ENCODE results near the gene MITF. TPM values are rescaled to one million over a fixed set of nuclear protein-coding genes. Genes with fewer than 3 reads are reported as not detected.

Gene MITF
- total and polyA plus RNA-seq, 7 donors, result 11.8 to 98.1 (median 49.9) TPM

DNA sequence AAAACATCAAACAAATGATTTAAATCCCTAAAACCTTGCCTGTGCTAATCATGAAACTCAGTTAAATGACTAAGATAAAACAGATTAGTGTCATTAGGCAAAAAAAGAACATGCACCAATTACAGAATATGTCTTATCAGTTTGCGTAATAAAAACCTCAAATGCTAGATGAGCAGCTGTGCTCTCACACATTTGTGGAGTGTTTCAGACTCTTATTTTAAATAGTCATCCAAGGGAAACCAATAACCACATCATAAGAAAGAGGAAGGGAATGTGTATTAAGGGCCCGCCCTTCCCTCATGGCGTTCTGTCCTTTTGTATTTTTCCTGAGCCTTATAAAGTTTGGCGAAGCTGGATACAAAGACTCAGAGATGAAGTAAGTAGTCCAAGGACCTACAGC lies 266.8 kb downstream of the MITF start:
- WGBS, 3 donors, result 88 to 95% (median 92%) methylated on average over 4 of the region's 4 CpGs
- ATAC-seq, result no peak

DNA sequence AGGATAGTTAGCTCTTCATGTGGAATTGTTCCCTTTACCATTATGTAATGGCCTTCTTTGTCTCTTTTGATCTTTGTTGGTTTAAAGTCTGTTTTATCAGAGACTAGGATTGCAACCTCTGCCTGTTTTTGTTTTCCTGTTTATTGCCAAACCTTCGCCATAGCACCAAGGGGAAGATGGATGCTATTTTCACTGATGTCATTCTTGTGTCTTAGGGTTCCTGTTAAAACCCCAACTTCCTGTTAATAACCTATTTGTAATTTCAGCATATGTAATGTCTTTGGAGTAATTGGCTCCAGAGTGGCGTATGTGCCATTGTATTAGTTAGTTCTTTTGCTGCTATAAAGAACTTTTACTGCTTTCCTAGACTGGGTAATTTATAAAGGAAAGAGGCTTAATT lies 271.1 kb downstream of the MITF start:
- H3K36me3 ChIP-seq (ENCODE audit: insufficient read depth in 1 of 2, low read depth in 1 of 2), result no peaks in the 10 kb centered on the region
- no peaks in the 10 kb centered on the region for H3K9me3 ChIP-seq
- H3K27ac ChIP-seq, result no peak overlapping the region
- intact Hi-C loops (cut with DNase I), result no loop called here
- no peaks in the 10 kb centered on the region for H3K4me1 ChIP-seq
- ATAC-seq (no peak), DNase-seq (no peak)
- H3K27me3 ChIP-seq (ENCODE audit: insufficient read depth in 3 of 3, low read length in 2 of 3), result no peaks in the 10 kb centered on the region
- TF ChIP-seq, protein P1, sequence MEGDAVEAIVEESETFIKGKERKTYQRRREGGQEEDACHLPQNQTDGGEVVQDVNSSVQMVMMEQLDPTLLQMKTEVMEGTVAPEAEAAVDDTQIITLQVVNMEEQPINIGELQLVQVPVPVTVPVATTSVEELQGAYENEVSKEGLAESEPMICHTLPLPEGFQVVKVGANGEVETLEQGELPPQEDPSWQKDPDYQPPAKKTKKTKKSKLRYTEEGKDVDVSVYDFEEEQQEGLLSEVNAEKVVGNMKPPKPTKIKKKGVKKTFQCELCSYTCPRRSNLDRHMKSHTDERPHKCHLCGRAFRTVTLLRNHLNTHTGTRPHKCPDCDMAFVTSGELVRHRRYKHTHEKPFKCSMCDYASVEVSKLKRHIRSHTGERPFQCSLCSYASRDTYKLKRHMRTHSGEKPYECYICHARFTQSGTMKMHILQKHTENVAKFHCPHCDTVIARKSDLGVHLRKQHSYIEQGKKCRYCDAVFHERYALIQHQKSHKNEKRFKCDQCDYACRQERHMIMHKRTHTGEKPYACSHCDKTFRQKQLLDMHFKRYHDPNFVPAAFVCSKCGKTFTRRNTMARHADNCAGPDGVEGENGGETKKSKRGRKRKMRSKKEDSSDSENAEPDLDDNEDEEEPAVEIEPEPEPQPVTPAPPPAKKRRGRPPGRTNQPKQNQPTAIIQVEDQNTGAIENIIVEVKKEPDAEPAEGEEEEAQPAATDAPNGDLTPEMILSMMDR (IDR thresholded peaks at IDR 0.05), result no peak
- no peak overlapping the region for H3K4me3 ChIP-seq
- 80 to 87% (median 85%) methylated on average over 2 of the region's 2 CpGs for WGBS, 3 donors

More for the DNA sequence above, 266.8 kb downstream of the MITF start:
- TF ChIP-seq, protein P1 (IDR thresholded peaks at IDR 0.05), result no peak
- Histone ChIP-seq H3K27me3 (ENCODE audit: insufficient read depth in 3 of 3, low read length in 2 of 3) (no peaks in the 10 kb centered on the region), H3K4me1 (no peaks in the 10 kb centered on the region), H3K9me3 (no peaks in the 10 kb centered on the region), H3K4me3 (no peak overlapping the region), H3K27ac (no peak overlapping the region), H3K36me3 (ENCODE audit: insufficient read depth in 1 of 2, low read depth in 1 of 2) (no peaks in the 10 kb centered on the region)
- DNase-seq, result no peak
- intact Hi-C loops (cut with DNase I), result no loop called here

DNA sequence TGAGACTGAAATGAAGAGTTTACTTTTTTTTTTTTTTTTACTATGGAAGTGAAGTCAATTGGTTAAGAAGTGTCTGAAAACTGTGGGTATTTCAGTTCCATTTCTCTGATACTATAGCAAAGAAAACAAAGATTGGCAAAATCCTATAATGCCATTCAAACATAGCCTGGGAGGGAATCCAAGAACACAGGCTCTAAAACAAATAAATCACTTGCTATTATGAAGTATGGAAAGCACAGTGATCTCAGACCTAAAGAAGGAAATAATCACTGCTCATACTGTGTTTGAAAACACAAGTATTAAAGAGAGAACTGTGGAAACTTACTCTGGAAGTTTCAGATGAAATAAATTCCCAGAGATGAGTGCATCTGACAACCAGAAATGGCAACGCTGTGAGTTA lies 272.3 kb downstream of the MITF start:
- Histone ChIP-seq H3K27ac (no peak overlapping the region), H3K27me3 (ENCODE audit: insufficient read depth in 3 of 3, low read length in 2 of 3) (no peaks in the 10 kb centered on the region), H3K9me3 (no peaks in the 10 kb centered on the region), H3K4me1 (no peaks in the 10 kb centered on the region), H3K36me3 (ENCODE audit: insufficient read depth in 1 of 2, low read depth in 1 of 2) (no peaks in the 10 kb centered on the region), H3K4me3 (no peak overlapping the region)
- intact Hi-C loops (cut with DNase I), result no loop called here
- no peak for DNase-seq
- 73 to 83% (median 75%) methylated on average over 1 of the region's 1 CpG for WGBS, 3 donors
- ATAC-seq, result no peak
- TF ChIP-seq, protein P1 (IDR thresholded peaks at IDR 0.05), result no peak

Measured in psoas muscle (tissue), 8 donors.